ENCODE measurements around the gene NMRK2.

The NMRK2 gene

DNA sequence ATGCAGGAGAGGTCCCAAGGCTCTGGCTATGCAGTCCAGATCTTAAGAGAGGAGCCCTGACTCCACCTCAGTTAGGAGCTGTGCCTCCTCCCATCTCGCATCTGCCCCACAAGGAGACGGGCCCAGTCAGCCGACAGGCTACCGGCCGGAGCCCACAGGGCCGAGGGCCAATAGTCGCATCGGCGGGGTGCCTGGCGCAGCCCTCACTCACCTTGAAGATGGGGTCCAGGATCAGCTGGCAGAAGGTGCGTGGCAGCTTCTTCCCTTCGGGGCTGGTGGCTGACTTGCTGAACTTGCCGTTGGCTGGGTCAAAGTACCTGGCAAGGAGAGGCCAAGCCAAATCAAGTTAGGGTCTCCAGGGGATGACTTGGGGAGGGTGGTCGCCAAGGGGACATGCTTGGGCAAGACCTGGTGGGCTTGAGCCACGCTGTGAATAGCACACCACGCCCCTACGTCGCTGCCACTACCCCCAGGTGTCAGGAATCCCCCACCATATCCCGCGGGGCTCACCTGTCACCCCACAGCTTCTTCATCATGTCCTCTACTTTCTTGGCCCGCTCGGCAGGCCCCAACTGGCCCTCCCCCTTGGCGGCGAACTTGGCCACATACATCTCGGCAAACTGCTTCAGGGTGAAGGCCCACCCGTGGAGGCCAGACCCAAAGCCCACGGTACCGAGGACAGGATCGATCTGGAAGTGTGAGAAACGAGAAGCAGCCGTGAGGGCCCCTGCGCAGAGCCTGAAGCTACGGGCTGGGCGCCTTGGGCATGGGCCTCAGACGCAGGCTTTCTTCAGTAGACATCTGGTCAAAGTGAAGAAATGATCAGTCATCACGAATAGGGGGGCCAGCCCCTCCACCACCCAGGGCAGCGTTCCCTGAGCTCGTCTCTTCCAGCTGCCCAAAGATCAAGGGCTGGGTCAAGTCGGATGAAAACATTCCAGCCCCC, 49.1 kb downstream of the NMRK2 start:
- no peak for DNase-seq (ENCODE audit: low read depth in 2 of 2)

DNA sequence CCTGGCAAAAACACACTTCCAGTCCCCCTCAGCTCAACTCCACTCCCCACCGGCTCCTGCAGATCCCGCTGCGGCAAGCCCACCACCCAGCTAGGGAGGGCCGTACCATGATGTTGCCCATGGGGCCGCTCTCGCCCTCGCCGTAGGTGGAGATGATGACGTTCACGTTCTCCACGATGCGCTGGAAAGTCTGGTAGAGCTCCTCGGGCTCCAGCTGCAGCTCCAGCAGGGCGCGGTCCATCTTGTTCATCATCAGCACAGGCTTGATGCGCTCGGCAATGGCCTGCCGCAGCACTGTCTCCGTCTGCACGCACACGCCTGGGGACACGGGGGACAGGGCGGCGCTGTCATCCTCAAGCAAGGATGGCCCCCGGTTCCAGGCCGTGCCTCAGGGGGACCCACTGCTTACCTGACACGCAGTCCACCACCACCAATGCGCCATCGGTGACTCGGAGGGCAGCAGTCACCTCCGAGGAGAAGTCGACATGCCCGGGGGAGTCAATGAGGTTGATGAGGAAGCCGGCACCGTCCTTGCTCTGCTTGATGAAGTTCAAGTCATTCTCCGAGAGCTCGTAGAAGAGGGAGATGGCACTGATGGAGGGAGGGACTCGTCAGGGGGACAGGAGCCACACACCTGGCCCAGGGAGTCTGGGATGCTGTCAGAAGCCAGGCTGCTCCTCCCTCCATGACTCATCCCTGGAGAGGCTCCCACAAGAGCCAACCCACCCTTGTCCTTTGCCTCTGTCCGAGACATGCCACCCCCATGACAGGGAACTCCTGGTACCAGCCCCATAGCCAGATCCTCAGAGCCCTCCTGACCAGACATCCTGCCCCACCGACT, 50.1 kb downstream of the NMRK2 start:
- DNase-seq (ENCODE audit: low read depth in 2 of 2): no peak

- no peak for DNase-seq (ENCODE audit: low read depth in 2 of 2)
Observed at GRCh38 chr19:3983542-3983914, 50.7 kb downstream of the NMRK2 start.

DNA sequence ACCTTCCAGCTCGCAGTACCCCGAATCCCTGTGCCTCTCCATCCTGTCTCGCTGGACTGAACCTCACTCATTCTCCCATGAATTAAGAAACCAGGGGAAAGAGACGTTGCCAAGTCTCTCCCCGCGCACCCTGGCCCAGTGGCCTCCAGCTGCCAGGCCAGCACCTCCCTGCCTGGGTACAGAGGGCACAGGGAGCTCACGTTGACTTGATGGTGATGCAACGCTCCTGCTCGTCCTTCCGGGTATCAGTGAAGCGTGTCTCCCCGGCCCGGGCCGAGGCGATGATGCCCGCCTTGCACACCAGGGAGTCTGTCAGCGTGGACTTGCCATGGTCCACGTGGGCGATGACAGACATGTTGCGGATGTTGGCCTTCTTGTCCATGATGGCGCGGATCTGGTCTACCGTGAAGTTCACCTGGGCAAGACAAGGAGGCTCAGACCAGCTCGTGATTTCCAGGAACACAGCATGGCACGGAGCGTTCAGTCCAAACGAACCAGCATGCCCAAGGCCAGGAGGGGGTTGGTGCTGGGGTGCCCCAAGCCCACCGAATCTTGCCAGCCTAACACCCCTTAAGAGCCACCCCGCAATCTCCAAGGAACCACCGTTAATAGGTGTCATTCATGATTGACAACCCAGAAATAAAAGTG, 51.2 kb downstream of the NMRK2 start:
- DNase-seq (ENCODE audit: low read depth in 2 of 2): no peak

- DNase-seq (ENCODE audit: low read depth in 2 of 2): no peak
Observed at GRCh38 chr19:3984584-3984907, 51.7 kb downstream of the NMRK2 start.

GRCh38 chr19:3984908-3985642, 52.2 kb downstream of the NMRK2 start, which contains the start of gene EEF2:
EEF2 (minus strand) TSS chr19:3985463; CDS start chr19:3985380, 83 bp downstream.
- DNase-seq (ENCODE audit: low read depth in 2 of 2): peak; percentile 78 to 80

DNA sequence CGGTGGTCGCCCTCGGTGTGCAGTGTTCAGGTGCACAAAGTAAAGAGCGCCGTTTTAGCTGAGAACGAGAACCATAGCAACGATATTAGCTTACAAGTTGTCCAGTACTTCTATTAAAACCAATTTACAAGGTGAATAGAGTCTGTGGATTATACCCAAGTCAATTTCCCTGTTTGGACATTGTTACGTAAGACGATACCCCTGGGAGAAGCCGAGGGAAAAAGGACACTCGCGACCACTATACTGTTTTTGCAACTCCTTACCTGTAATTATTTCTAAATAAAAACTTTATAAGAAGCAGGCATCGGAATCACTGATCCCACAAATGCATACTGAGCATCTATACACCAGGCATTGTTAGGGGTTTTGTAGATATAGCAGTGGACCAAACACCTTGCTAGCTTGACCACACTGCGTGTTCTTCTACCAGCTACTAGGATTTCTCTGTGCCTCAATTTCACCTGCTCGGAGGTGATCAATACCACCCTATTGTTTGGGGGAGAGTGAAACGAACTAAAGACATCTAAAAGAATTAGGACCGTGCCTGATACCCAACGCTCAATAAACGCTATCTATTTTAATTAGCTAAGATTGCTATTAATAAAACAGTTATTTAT, 52.9 kb downstream of the NMRK2 start:
- no peak for DNase-seq (ENCODE audit: low read depth in 2 of 2)

DNA sequence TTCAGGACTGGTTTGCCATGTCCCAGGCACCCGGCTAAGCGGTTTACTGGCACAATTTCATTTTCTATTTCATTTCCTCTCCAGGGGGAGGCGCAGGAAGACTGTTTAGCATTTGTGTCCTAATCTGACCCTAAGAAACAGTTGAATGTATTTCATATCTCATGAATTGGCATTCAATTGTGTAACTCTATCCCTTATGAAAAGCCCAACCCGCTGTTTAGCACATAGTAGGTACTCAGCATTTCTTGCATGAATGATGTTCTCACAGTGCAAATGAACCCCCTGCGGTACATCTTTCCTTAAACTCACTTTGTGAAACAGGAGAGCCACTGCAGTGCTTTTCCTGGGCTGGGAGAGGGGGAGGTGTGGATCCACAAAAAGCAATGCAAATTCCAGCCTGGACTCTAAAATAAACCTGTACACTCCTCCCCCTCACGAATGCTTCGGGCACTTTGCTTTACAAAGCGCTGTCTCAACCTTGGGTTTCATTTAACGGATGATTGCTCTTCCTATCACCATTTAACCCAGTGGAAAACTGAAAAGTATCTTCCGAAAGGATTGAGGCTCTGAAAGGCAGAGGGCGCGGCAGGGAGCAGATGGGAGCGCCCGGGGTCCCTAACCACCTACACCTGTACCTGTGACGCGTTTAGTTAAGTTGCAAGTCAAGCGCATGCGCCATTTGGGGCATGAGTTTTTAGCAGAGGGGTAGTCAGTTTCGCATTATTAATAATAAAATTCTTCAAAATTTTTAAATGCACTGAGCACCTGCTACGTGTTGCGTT, 53.6 kb downstream of the NMRK2 start:
- peak; percentile 60 to 62 for DNase-seq (ENCODE audit: low read depth in 2 of 2)

GRCh38 chr19:3987619-3988371, 54.9 kb downstream of the NMRK2 start:
- DNase-seq (ENCODE audit: low read depth in 2 of 2): peak; percentile 53 to 58

DNA sequence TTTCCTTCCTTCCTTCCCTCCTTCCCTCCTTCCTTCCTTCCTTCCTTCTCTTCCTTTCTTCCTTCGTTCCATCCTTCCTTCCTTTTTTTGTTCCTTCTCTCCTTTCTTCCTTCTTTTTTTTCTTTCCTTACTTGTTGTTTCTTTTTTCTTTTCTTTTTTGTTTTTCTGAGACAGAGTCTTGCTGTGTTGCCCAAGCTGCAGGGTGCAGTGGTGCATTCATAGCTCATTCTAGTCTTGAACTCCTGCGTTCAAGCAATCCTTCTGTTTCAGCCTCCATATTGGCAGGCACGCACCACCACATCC, 57.9 kb downstream of the NMRK2 start:
- DNase-seq (ENCODE audit: low read depth in 2 of 2): no peak

Measured in fibroblast of skin of left quadriceps (primary cell).